GM10248 (cell line): ENCODE measurements around the gene COL23A1.

Source experiments
- CTCF ChIA-PET: fragments of 300-600 bp; sonication (Branson Sonifier 250); formaldehyde crosslinking; extraction: SDS; loops from one replicate; lab custom pipeline; 2021; ENCODE audit warnings: antibody characterized with exemption; lab: Yijun Ruan, JAX
- POLR2A ChIA-PET: fragments of 350-650 bp; sonication (Branson Sonifier 250); formaldehyde crosslinking; extraction: SDS; loops from one replicate; lab custom pipeline; 2020; ENCODE audit warnings: antibody characterized with exemption; lab: Yijun Ruan, JAX
- DNase-seq: peaks from one replicate; pipeline ENCODE4 v3.0.0; 2012; ENCODE audit errors: extremely low spot score
- CTCF ChIP-seq: IDR thresholded peaks from 2 replicates; pipeline ENCODE4 v1.5.1; 2012; ENCODE audit warnings: mild to moderate bottlenecking, low read depth; ENCODE audit errors: extremely low read depth, missing control alignments, control extremely low read depth

COL23A1 gene

DNA sequence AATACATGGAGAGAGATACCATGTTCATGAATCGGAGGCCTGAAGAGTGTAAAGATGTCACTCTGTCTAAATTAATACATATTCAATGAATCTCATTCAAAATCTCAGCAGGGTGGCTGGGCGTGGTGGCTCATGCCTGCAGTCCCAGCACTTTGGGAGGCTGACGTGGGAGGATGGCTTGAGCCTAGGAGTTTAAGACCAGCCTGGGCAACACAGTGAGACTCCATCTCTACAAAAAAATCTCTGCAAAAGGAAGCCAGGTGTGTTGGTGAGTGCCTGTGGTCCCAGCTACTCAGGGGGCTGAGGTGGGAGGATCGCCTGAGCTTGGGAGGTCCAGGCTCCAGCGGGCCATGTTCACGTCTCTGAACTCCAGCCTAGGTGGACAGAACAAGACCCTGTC lies 49.7 kb downstream of the COL23A1 start:
- ChIA-PET CTCF (no interaction called here), POLR2A (no interaction called here)
- no peak for TF ChIP-seq CTCF
- no peak for DNase-seq

- no peak for DNase-seq
- CTCF ChIA-PET: interaction anchor here (1.4 kb wide), 1 partner anchor 13 kb away, joined by 5 read pairs; no protein-coding TSS in a partner anchor
Measured at GRCh38 chr5:178538741-178539229, 51.4 kb downstream of the COL23A1 start.

DNA sequence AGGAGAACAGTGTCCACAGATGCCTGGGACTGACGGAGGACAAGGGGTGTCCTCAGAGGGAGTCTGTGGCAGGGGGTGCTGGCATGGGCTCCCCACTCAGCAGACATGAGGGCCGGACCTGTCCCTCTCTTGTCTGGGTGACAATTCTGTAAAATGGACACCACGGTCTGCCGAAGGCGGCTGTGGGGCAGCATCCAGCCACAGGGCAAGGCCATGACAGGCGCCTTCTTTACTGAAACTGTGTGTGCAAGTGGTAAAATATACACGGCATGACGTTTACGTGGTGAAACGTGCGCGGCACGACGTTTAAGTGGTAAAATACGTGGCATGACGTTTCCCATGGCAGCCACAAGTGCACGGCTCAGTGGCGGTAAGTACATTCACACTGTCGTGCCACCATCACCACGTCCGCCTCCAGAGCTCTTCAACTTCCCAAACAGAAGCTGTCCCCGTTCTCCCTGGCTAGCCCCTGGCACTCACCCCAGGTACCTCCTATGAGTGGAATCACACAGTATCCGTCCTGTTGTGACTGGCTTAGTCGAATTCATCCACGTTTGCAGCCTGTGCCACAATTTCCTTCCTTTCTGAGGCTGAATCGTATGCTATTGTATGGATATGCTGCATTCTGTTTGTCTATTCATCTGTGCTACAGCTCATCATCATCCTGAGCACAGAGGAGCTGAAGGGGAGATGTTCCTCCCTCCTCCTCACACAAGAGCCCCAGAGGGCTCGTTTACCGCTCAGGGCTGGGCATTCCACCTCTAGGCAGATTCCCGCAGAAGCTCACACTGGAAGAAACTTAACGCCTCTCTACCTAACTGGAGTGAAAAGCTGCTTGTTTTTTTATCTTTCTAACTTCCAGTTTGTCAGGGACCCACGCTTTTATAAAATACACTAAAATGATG lies 52.5 kb downstream of the COL23A1 start:
- no peak for DNase-seq
- ChIA-PET POLR2A (no interaction called here), CTCF (interaction anchor here (1.4 kb wide), 1 partner anchor 14 kb away, joined by 5 read pairs; no protein-coding TSS in a partner anchor)
- no peak for TF ChIP-seq CTCF

More at GRCh38 chr5:178538741-178539229, 51.4 kb downstream of the COL23A1 start:
- POLR2A ChIA-PET: no interaction called here
- TF ChIP-seq CTCF: no peak

GRCh38 chr5:178536541-178537466 lies 53.4 kb downstream of the COL23A1 start:
- ChIA-PET CTCF (no interaction called here), POLR2A (no interaction called here)
- no peak for TF ChIP-seq CTCF
- no peak for DNase-seq

DNA sequence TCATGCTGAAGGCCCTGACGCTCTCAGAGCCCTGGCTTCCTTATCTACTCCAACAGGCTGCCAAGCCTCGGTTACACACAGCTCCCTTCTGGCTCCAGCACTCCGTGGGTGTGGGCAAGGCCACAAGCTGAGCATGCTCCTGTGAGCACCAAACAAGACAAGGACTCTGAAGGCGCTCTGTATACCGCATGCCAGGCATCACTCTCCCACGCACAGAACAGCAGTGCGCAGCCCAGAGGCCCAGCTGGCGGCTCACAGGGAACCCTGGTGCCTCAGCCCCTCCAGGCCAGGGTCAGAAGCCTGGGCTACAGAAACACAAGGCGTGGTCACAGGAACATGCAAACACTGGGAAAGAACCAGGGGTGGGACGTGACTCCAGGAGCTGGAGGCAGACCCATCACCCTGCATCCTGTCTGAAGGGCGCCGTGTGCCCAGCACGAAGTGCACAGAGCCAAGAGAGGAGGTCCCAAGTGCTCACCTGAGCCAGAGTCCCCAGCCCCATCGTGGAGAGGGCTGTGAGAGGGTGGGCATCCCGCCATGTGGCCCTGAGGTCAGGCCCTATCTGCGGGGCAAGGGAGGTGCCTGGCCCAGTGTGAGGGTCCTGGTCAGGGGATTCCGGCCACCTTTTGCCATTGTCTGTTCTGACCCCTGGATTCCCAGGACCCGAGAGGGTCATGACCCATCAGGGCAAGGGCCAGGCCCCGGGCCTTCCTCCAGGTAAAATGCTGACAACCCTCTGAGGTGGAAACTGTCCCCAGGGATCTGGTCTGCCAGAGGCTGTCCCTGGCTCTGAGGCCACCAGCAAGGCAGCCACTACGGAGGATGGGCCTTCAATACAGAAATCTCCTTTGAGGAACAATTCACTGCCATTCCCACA lies 54.7 kb downstream of the COL23A1 start:
- TF ChIP-seq CTCF: no peak
- CTCF ChIA-PET: no interaction called here
- no peak for DNase-seq
- POLR2A ChIA-PET: no interaction called here
